HepG2 (cell line): ENCODE measurements around the gene RABIF. TPM values are rescaled to one million over a fixed set of nuclear protein-coding genes. Genes with fewer than 3 reads are reported as not detected.
A peak's percentile ranks its signal among the peaks of the same experiment; 100 is the strongest.

ENCODE experiments used
- ATAD3A ChIP-seq: sonication (generic); formaldehyde crosslinking; IDR thresholded peaks from 2 replicates; pipeline ENCODE4 v1.4.0; 2020; ENCODE audit warnings: missing genetic modification reagents
- ATF6 ChIP-seq: sonication (generic); formaldehyde crosslinking; conservative IDR thresholded peaks from 2 replicates; pipeline ENCODE4 v1.4.0; 2020; ENCODE audit warnings: missing genetic modification reagents
- BCL3 ChIP-seq: sonication (generic); formaldehyde crosslinking; IDR thresholded peaks from 2 replicates; pipeline ENCODE4 v1.5.1; 2020; ENCODE audit warnings: mild to moderate bottlenecking, missing genetic modification reagents, moderate library complexity
- CEBPB ChIP-seq: IDR thresholded peaks from 2 replicates; pipeline ENCODE4 v1.6.1; 2011; ENCODE audit warnings: low read depth, low read length, improper control_type of control experiment, borderline replicate concordance
- ESRRA ChIP-seq: sonication (generic); formaldehyde crosslinking; IDR thresholded peaks from 2 replicates; pipeline ENCODE4 v1.5.1; 2020; ENCODE audit warnings: mild to moderate bottlenecking, low read depth, missing genetic modification reagents
- FOXO1 ChIP-seq: sonication (generic); formaldehyde crosslinking; IDR thresholded peaks from 2 replicates; pipeline ENCODE4 v1.4.0; 2020; ENCODE audit warnings: missing genetic modification reagents
- MAFK ChIP-seq, 2 experiments: IDR thresholded peaks in 1 of 2; conservative IDR thresholded peaks in 1 of 2; 2 replicates each; pipeline ENCODE4 v1.6.1; 2011; ENCODE audit warnings: improper control_type of control experiment in 2 of 2, low read length in 2 of 2
- MBNL3 ChIP-seq: fragments of 250-450 bp; sonication (Bioruptor Pico); conservative IDR thresholded peaks from 2 replicates; pipeline ENCODE4 v1.8.0; 2022; ENCODE audit warnings: mild to moderate bottlenecking, inconsistent platforms
- MLLT10 ChIP-seq: sonication (generic); formaldehyde crosslinking; IDR thresholded peaks from 2 replicates; pipeline ENCODE4 v1.4.0; 2020; ENCODE audit warnings: missing genetic modification reagents
- PLSCR1 ChIP-seq: sonication (generic); formaldehyde crosslinking; IDR thresholded peaks from 2 replicates; pipeline ENCODE4 v1.5.0; 2020; ENCODE audit warnings: missing genetic modification reagents, mild to moderate bottlenecking, borderline replicate concordance
- RELA ChIP-seq: sonication (generic); formaldehyde crosslinking; IDR thresholded peaks from 2 replicates; pipeline ENCODE4 v1.4.0; 2020; ENCODE audit warnings: missing genetic modification reagents
- TAF15 ChIP-seq: fragments of 200-400 bp; formaldehyde crosslinking; IDR thresholded peaks from one replicate; pipeline ENCODE4 v1.6.1; 2018; ENCODE audit warnings: mild to moderate bottlenecking, low read depth, low read length; ENCODE audit not compliant: poor library complexity, severe bottlenecking
- ZEB1 ChIP-seq: IDR thresholded peaks from 2 replicates; pipeline ENCODE4 v1.6.1; 2012; ENCODE audit warnings: mild to moderate bottlenecking, low read depth, inconsistent platforms; ENCODE audit not compliant: insufficient replicate concordance
- ZFAT ChIP-seq: sonication (generic); formaldehyde crosslinking; conservative IDR thresholded peaks from 2 replicates; pipeline ENCODE4 v1.8.1; 2023; ENCODE audit warnings: missing genetic modification reagents, inconsistent platforms
- ZFP36 ChIP-seq: fragments of 150-350 bp; IDR thresholded peaks from 2 replicates; pipeline ENCODE4 v1.6.1; 2018; ENCODE audit warnings: borderline replicate concordance, low read length, low read depth; ENCODE audit not compliant: partially characterized antibody
- ZNF225 ChIP-seq: sonication (generic); formaldehyde crosslinking; IDR thresholded peaks from 2 replicates; pipeline ENCODE4 v1.4.0; 2020; ENCODE audit warnings: mild to moderate bottlenecking, missing genetic modification reagents
- ZNF557 ChIP-seq: sonication (generic); formaldehyde crosslinking; IDR thresholded peaks from 2 replicates; pipeline ENCODE4 v1.4.0; 2020; ENCODE audit warnings: missing genetic modification reagents
- ZNF639 ChIP-seq: conservative IDR thresholded peaks from 2 replicates; pipeline ENCODE4 v1.6.1; 2018; ENCODE audit warnings: missing genetic modification reagents
- ZNF784 ChIP-seq: sonication (generic); formaldehyde crosslinking; IDR thresholded peaks from 2 replicates; pipeline ENCODE4 v1.5.1; 2020; ENCODE audit warnings: missing genetic modification reagents, mild to moderate bottlenecking, borderline replicate concordance
- ZSCAN12 ChIP-seq: sonication (generic); formaldehyde crosslinking; IDR thresholded peaks from 2 replicates; pipeline ENCODE4 v1.9.0; 2021; ENCODE audit warnings: mild to moderate bottlenecking, missing genetic modification reagents
- polyA plus RNA-seq, 8 experiments: library from polyadenylated mRNA; depleted of rRNA in 3 of 8; stranded (reverse) in 7 of 8; unstranded in 1 of 8; fragments of >200 nt; fragmentation: Illumina TruSeq in 4 of 8; extraction: Trizol in 4 of 8; gene quantifications; 2 replicates each; pipeline versions ENCODE4 v1.2.1 to v1.2.3, GENCODE V29; 2011 to 2016; ENCODE audit warnings: low read depth in 4 of 8, missing spikeins in 1 of 8, mixed read lengths in 1 of 8; ENCODE audit not compliant: insufficient read depth in 1 of 8
- total RNA-seq, 5 experiments: library from RNA; depleted of rRNA; stranded (reverse); fragments of >200 nt; fragmentation: Illumina TruSeq; extraction: Trizol; gene quantifications; 2 replicates each; pipeline ENCODE4 v1.2.3, GENCODE V29; 2016; ENCODE audit warnings: low read depth in 1 of 5
- TF ChIP-seq, protein P1 (sequence below): sonication (generic); formaldehyde crosslinking; conservative IDR thresholded peaks from 2 replicates; pipeline ENCODE4 v1.5.0; 2020; ENCODE audit warnings: missing genetic modification reagents

RABIF gene
- total and polyA plus RNA-seq, 2 of the 13 experiments (the other 11 are each of a cell fraction or from before 2014, with no cell fraction given): 7.6 to 8.3 TPM

GRCh38 chr1:202888531-202889360 lies at the start of gene RABIF (continued):
- TF ChIP-seq ZEB1 (no peak), ESRRA (CRISPR knock-in tag) (0 out of 2 replicates have a peak, but pooled peaks have one; percentile 50), CEBPB (peak; percentile 94), MBNL3 (no peak), ZNF557 (CRISPR knock-in tag) (no peak), FOXO1 (CRISPR knock-in tag) (no peak), TAF15 (peak; percentile 80), MAFK (conservative IDR thresholded peaks at IDR 0.05 in 1 of 2, IDR thresholded peaks at IDR 0.05 in 1 of 2; ENCODE audit: low read length in 2 of 2) (no peak), RELA (CRISPR knock-in tag) (no peak), ZNF225 (peak; percentile 88; the same call in 1 of the 2 replicates), MLLT10 (CRISPR knock-in tag) (no peak), ZNF784 (CRISPR knock-in tag) (no peak), ZFAT (no peak), ZNF639 (CRISPR knock-in tag) (no peak), ZFP36 (no peak), PLSCR1 (CRISPR knock-in tag) (no peak), BCL3 (CRISPR knock-in tag) (peak; percentile 84), ATF6 (CRISPR knock-in tag) (no peak), ATAD3A (no peak), ZSCAN12 (0 out of 2 replicates have a peak, but pooled peaks have one; percentile 83)
- TF ChIP-seq, protein P1, sequence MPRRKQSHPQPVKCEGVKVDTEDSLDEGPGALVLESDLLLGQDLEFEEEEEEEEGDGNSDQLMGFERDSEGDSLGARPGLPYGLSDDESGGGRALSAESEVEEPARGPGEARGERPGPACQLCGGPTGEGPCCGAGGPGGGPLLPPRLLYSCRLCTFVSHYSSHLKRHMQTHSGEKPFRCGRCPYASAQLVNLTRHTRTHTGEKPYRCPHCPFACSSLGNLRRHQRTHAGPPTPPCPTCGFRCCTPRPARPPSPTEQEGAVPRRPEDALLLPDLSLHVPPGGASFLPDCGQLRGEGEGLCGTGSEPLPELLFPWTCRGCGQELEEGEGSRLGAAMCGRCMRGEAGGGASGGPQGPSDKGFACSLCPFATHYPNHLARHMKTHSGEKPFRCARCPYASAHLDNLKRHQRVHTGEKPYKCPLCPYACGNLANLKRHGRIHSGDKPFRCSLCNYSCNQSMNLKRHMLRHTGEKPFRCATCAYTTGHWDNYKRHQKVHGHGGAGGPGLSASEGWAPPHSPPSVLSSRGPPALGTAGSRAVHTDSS (CRISPR knock-in tag): no peak
